Lower lobe of right lung (tissue), 2 donors: Measurements from ENCODE around the gene LGALS9B. TPM values are rescaled to one million over a fixed set of nuclear protein-coding genes. Genes with fewer than 3 reads are reported as not detected.
A peak's percentile ranks its signal among the peaks of the same experiment; 100 is the strongest.
"Not testable (repeated sequence)": the region's sequence is repeated elsewhere in the genome, so short reads cannot be mapped to it uniquely, and the experiment has no call there.

Experiments
- ATAC-seq, 2 donors: fragments of 200-7000 bp; cut with Tn5 transposase; one replicate each; pipeline ENCODE4 v1.9.1; 2020 to 2022; ENCODE audit warnings: mild to moderate bottlenecking in 2 of 2, moderate library complexity in 2 of 2
- DNase-seq: peaks from one replicate; pipeline ENCODE4 v3.0.0-alpha.2; 2020
- H3K27ac ChIP-seq: fragments of 200-600 bp; one replicate; pipeline ENCODE4 v1.8.0; 2022
- H3K27me3 ChIP-seq: fragments of 200-600 bp; one replicate; pipeline ENCODE4 v1.8.0; 2022; ENCODE audit warnings: low read depth
- H3K36me3 ChIP-seq: fragments of 200-600 bp; one replicate; pipeline ENCODE4 v1.8.0; 2022; ENCODE audit warnings: mild to moderate bottlenecking
- H3K4me1 ChIP-seq: fragments of 200-600 bp; one replicate; pipeline ENCODE4 v1.8.0; 2022
- H3K4me3 ChIP-seq: fragments of 200-600 bp; one replicate; pipeline ENCODE4 v1.8.0; 2022; ENCODE audit warnings: mild to moderate bottlenecking
- H3K9me3 ChIP-seq: fragments of 200-600 bp; one replicate; pipeline ENCODE4 v1.8.0; 2022
- intact Hi-C: fragments of 100-400 bp; cut with DNase I; formaldehyde crosslinking; loops from one replicate; pipeline ENCODE4 v1.11.0; 2022
- total RNA-seq: library from RNA; stranded (reverse); fragmentation: NEBNext Ultra II Directional; extraction: Animal tissue kit (Norgen Biotek cat#: 25700); gene quantifications from one replicate; pipeline ENCODE4 v1.2.1, GENCODE V29; 2021
- donor health status: DM: no; HTN: yes; CAD: no; lungs with severe emphysema.

The LGALS9B gene
- total RNA-seq, 1 donor from 2014 or later, result not detected

- ATAC-seq, intact Hi-C loops, H3K4me3 ChIP-seq, H3K4me1 ChIP-seq, H3K27me3 ChIP-seq, H3K36me3 ChIP-seq, H3K9me3 ChIP-seq, H3K27ac ChIP-seq, DNase-seq: not testable (repeated sequence)
These were observed 44.5 kb downstream of the LGALS9B start for GRCh38 chr17:20422826-20423225.

DNA sequence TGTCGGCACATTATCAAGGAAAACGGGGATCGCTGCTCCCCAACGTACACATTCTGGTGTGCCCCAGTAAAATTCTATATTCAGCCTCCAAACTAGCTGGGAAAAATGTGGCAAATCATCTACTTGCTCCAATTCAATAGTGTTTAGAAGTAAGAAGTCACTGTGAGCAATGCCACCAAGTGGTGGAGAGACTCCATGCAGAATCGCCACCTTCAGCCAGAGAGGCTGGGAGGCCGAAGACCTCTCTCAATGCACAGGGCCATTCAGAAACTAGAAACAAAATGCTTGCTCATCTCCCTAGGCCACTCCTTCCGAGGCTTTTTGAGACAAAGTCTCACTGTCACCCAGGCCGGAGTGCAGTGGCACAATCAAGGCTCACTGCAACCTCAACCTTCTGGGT is 48.5 kb downstream of the LGALS9B start:
- H3K36me3 ChIP-seq, H3K9me3 ChIP-seq, ATAC-seq, H3K27ac ChIP-seq, H3K4me3 ChIP-seq, DNase-seq, H3K27me3 ChIP-seq, intact Hi-C loops, H3K4me1 ChIP-seq: not testable (repeated sequence)

- H3K27me3 ChIP-seq, H3K36me3 ChIP-seq, H3K4me1 ChIP-seq, H3K27ac ChIP-seq, DNase-seq, intact Hi-C loops, ATAC-seq, H3K9me3 ChIP-seq, H3K4me3 ChIP-seq: not testable (repeated sequence)
These were observed 49.8 kb downstream of the LGALS9B start for GRCh38 chr17:20417492-20418080.

DNA sequence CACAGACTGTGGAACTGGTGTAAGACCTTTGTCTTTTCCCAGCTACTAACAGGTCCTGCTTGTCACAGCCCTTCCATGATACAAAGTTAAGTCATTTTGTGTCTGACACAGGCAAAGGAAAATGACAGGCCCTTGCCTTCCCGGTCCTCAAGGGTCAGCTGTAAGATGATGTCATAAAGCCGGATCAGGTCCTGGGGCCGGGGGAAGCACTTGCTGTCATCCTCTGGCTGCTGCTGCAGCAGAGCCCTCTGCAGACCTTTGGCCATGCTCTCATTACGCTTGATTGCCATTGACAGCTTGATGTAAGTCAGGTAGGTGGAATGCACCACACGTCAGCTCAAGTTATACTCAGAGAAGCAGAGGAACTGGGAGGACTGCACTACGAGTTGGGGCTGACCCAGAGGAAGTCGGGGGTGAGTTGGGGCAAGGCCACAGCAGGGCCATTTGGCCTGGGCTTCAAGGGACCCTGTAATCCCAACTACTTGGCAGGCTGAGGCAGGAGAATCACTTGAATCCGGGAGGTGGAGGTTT is 50.9 kb downstream of the LGALS9B start:
- H3K9me3 ChIP-seq, H3K4me3 ChIP-seq, ATAC-seq, H3K36me3 ChIP-seq, DNase-seq, H3K27ac ChIP-seq, intact Hi-C loops, H3K27me3 ChIP-seq, H3K4me1 ChIP-seq: not testable (repeated sequence)

- H3K4me1 ChIP-seq, result not testable (repeated sequence)
These were observed 51.9 kb downstream of the LGALS9B start for GRCh38 chr17:20415479-20415878.

DNA sequence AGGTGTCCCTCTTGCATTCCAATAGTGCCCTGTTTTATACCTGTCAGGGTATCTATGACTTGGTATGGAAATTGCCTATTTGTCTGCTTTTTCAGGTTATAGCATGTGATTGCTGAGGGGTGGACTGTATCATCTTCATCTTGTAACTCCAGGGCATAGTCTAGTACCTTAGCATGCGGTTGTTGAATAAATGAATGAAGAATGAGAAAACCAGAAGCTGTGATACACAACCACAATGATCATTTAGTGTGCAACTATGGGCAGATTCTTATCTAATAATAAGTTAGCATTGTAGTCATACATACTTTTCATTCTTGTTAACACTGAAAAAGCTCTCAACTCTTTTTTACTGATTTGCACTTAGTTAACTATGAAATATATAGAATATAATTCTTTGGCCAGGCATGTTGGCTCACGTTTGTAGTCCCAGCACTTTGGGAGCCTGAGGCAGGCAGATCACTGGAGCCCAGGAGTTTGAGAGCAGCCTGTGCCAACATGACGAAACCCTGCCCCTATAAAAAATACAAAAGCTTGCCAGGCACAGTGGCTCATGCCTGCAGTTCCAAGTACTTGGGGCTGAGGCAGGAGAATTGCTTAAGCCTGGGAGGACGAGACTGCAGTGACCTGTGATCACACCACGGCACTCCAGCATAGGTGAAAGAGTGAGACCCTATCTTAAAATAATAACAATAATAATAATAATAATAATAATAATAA is 65.9 kb downstream of the LGALS9B start:
- intact Hi-C loops, H3K27ac ChIP-seq, H3K27me3 ChIP-seq, H3K9me3 ChIP-seq, H3K36me3 ChIP-seq, H3K4me3 ChIP-seq, H3K4me1 ChIP-seq, DNase-seq: not testable (repeated sequence)
- peak; percentile 65 to 84 for ATAC-seq

More at GRCh38 chr17:20415479-20415878, 51.9 kb downstream of the LGALS9B start:
- H3K27me3 ChIP-seq, ATAC-seq, H3K9me3 ChIP-seq, H3K36me3 ChIP-seq, DNase-seq, H3K4me3 ChIP-seq, intact Hi-C loops, H3K27ac ChIP-seq: not testable (repeated sequence)

DNA sequence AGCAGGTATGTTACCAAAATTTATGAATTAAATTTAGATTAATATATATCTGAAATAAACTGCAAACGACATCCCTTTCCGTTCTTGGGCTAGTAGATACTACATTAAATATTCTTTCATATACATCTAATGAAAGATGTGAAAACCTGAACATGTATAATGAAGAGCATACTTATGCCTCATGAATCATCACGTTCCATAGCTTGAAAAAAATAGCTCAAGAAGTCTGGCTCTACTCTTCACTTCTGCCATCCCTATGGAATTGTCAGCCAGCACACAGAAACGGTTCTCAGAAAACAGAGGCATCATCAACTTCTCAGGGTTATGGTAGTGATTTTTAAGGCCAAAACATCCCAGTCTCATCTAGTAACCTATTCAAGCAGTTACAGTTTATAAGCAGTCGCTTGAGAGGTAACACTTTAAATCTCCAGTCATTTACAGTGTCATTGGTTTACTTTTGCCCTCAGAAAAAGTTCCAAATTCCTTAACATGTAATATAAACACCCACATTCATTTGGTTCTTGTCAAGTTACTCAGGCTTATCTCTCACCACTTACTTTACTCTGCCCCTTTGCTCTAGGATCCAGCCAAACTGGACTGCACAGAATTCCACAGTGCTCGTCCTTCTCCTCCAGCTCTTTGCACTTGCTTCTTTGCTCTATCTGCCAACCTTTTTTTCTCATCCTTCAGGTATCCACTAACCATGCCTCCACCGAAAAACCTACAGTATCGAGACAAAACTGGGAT is 66.6 kb downstream of the LGALS9B start:
- intact Hi-C loops, H3K4me1 ChIP-seq, H3K27me3 ChIP-seq, H3K27ac ChIP-seq, H3K36me3 ChIP-seq, DNase-seq, H3K9me3 ChIP-seq, H3K4me3 ChIP-seq: not testable (repeated sequence)
- ATAC-seq, result peak; percentile 47 to 84

Other genes starting within 250 kb of the LGALS9B start
- gene CDRT15L2, start 112.2 kb upstream of the LGALS9B start, total RNA-seq, result not detected